NB4 (cell line): ENCODE measurements around the gene TNFRSF14.

ENCODE experiments used
- CTCF ChIP-seq: IDR thresholded peaks from one replicate; pipeline ENCODE4 v1.5.1; 2012; ENCODE audit warnings: low read depth, low read length
- MAX ChIP-seq: IDR thresholded peaks from 2 replicates; pipeline ENCODE4 v1.6.1; 2011; ENCODE audit warnings: low read depth, low read length
- MYC ChIP-seq: IDR thresholded peaks from 2 replicates; pipeline ENCODE4 v1.6.1; 2011; ENCODE audit warnings: low read depth, low read length
- POLR2A ChIP-seq: IDR thresholded peaks from 2 replicates; pipeline ENCODE4 v1.6.1; 2011; ENCODE audit warnings: mild to moderate bottlenecking; ENCODE audit not compliant: insufficient read length; ENCODE audit errors: extremely low read depth

GRCh38 chr1:2611621-2612437 lies 55.7 kb downstream of the TNFRSF14 start:
- TF ChIP-seq CTCF (no peak), MAX (no peak), POLR2A (no peak), MYC (no peak)
